ENCODE data around the gene KRTAP5-5. TPM values are rescaled to one million over a fixed set of nuclear protein-coding genes. Genes with fewer than 3 reads are reported as not detected.

The KRTAP5-5 gene
- total and polyA plus RNA-seq, 8 donors: 0.19 TPM; not detected in 7

- no peak overlapping the region for H3K4me3 ChIP-seq
- no peak for DNase-seq
- FAIRE-seq: no peak
- H3K27ac ChIP-seq: peak overlapping the region in 2 of 4 donors; percentile 27 to 46
- no peaks in the 10 kb centered on the region for H3K27me3 ChIP-seq
- 26 to 28% methylated on average over 11 of the region's 11 CpGs for WGBS, 2 donors
- peaks cover 0 to 4% (median 0%) of the 10 kb centered on the region in 3 donors for H3K4me1 ChIP-seq
- peak in 3 of 4 donors; percentile 40 to 57 (median 43) for ATAC-seq
- no peak for TF ChIP-seq CTCF (IDR thresholded peaks at IDR 0.05)
- intact Hi-C loops (cut with DNase I): no loop called here
- no peaks in the 10 kb centered on the region for H3K9me3 ChIP-seq
- no peaks in the 10 kb centered on the region for H3K36me3 ChIP-seq
Measured at GRCh38 chr11:1673446-1674172, 44.0 kb downstream of the KRTAP5-5 start.

GRCh38 chr11:1674173-1675131, 44.9 kb downstream of the KRTAP5-5 start:
- ATAC-seq (peak in 2 of 4 donors; percentile 14 to 49), FAIRE-seq (no peak), DNase-seq (no peak)
- Histone ChIP-seq H3K4me1 (peaks cover 0 to 4% (median 0%) of the 10 kb centered on the region in 3 donors), H3K36me3 (no peaks in the 10 kb centered on the region), H3K9me3 (no peaks in the 10 kb centered on the region), H3K27me3 (no peaks in the 10 kb centered on the region), H3K4me3 (no peak overlapping the region), H3K27ac (peak overlapping the region in 2 of 4 donors; percentile 27 to 46)
- intact Hi-C loops (cut with DNase I): no loop called here
- WGBS, 2 donors: 35 to 42% methylated on average over 21 of the region's 21 CpGs
- no peak for TF ChIP-seq CTCF (IDR thresholded peaks at IDR 0.05)

GRCh38 chr11:1675536-1676228, 46.1 kb downstream of the KRTAP5-5 start:
- H3K27ac ChIP-seq: no peak overlapping the region

GRCh38 chr11:1676229-1676740, 46.7 kb downstream of the KRTAP5-5 start:
- FAIRE-seq (no peak), ATAC-seq (no peak), DNase-seq (no peak)
- no peak overlapping the region for H3K4me3 ChIP-seq
- H3K27me3 ChIP-seq: no peaks in the 10 kb centered on the region
- no peak for TF ChIP-seq CTCF (IDR thresholded peaks at IDR 0.05)
- H3K9me3 ChIP-seq: no peaks in the 10 kb centered on the region
- intact Hi-C loops (cut with DNase I): no loop called here
- H3K4me1 ChIP-seq: peaks cover 0 to 4% (median 0%) of the 10 kb centered on the region in 3 donors
- 39 to 45% methylated on average over 7 of the region's 7 CpGs for WGBS, 2 donors
- H3K36me3 ChIP-seq: no peaks in the 10 kb centered on the region
- H3K27ac ChIP-seq: no peak overlapping the region

More at GRCh38 chr11:1675536-1676228, 46.1 kb downstream of the KRTAP5-5 start:
- no peak for ATAC-seq
- no peaks in the 10 kb centered on the region for H3K36me3 ChIP-seq
- intact Hi-C loops (cut with DNase I): no loop called here
- TF ChIP-seq CTCF (IDR thresholded peaks at IDR 0.05): no peak
- peaks cover 0 to 4% (median 0%) of the 10 kb centered on the region in 3 donors for H3K4me1 ChIP-seq
- no peaks in the 10 kb centered on the region for H3K27me3 ChIP-seq
- no peak overlapping the region for H3K4me3 ChIP-seq
- no peaks in the 10 kb centered on the region for H3K9me3 ChIP-seq
- WGBS, 2 donors: 45 to 56% methylated on average over 11 of the region's 11 CpGs
- no peak for FAIRE-seq
- DNase-seq: no peak

All from pancreas (tissue), 10 donors.